HepG2 (cell line): ENCODE data around the gene EMC1. TPM values are rescaled to one million over a fixed set of nuclear protein-coding genes. Genes with fewer than 3 reads are reported as not detected.

ENCODE experiments used
- AGO2 ChIP-seq: fragments of 200-400 bp; formaldehyde crosslinking; optimal IDR thresholded peaks from 2 replicates; pipeline ENCODE3; 2017; ENCODE audit warnings: mild to moderate bottlenecking, low read depth, low read length, moderate library complexity
- AKAP8 ChIP-seq: sonication (generic); formaldehyde crosslinking; IDR thresholded peaks from 2 replicates; pipeline ENCODE4 v1.5.1; 2020; ENCODE audit warnings: mild to moderate bottlenecking, missing genetic modification reagents
- EED ChIP-seq: sonication (generic); formaldehyde crosslinking; IDR thresholded peaks from 2 replicates; pipeline ENCODE4 v1.5.0; 2020; ENCODE audit warnings: mild to moderate bottlenecking, missing genetic modification reagents
- KDM2A ChIP-seq: sonication (generic); formaldehyde crosslinking; IDR thresholded peaks from 2 replicates; pipeline ENCODE4 v1.4.0; 2020; ENCODE audit warnings: low read depth, missing genetic modification reagents, borderline replicate concordance
- MAZ ChIP-seq, 2 experiments: sonication (generic) in 1 of 2; formaldehyde crosslinking in 1 of 2; IDR thresholded peaks; 2 replicates each; pipeline versions ENCODE4 v1.5.0 to v1.6.1; 2012 to 2020; ENCODE audit warnings: low read depth in 2 of 2, mild to moderate bottlenecking in 2 of 2, borderline replicate concordance in 1 of 2, improper control_type of control experiment in 1 of 2, low read length in 1 of 2, missing genetic modification reagents in 1 of 2, moderate library complexity in 1 of 2
- MTF2 ChIP-seq: sonication (generic); formaldehyde crosslinking; IDR thresholded peaks from 2 replicates; pipeline ENCODE4 v1.5.0; 2020; ENCODE audit warnings: missing genetic modification reagents, borderline replicate concordance
- PHF5A ChIP-seq: IDR thresholded peaks from one replicate; pipeline ENCODE4 v1.6.1; 2018; ENCODE audit warnings: low read depth, missing genetic modification reagents; ENCODE audit not compliant: unreplicated experiment
- POLR2AphosphoS5 ChIP-seq: IDR thresholded peaks from 2 replicates; pipeline ENCODE4 v1.6.1; 2012; ENCODE audit warnings: low read depth, low read length
- RFXAP ChIP-seq: sonication (generic); formaldehyde crosslinking; IDR thresholded peaks from 2 replicates; pipeline ENCODE4 v1.4.0; 2020; ENCODE audit warnings: missing genetic modification reagents, borderline replicate concordance
- TGIF2 ChIP-seq: IDR thresholded peaks from 2 replicates; pipeline ENCODE4 v1.6.1; 2016; ENCODE audit warnings: control low read depth, missing compliant biosample characterization
- U2AF1 ChIP-seq: fragments of 200-400 bp; formaldehyde crosslinking; optimal IDR thresholded peaks from 2 replicates; pipeline ENCODE3; 2017; ENCODE audit warnings: mild to moderate bottlenecking, low read depth, low read length
- ZBTB20 ChIP-seq: sonication (generic); formaldehyde crosslinking; IDR thresholded peaks from 2 replicates; pipeline ENCODE4 v1.8.1; 2023; ENCODE audit warnings: missing genetic modification reagents, low read depth, mild to moderate bottlenecking, borderline replicate concordance
- ZNF451 ChIP-seq: sonication (generic); formaldehyde crosslinking; IDR thresholded peaks from 2 replicates; pipeline ENCODE4 v1.5.0; 2020; ENCODE audit warnings: mild to moderate bottlenecking, missing genetic modification reagents
- ZNF550 ChIP-seq: sonication (generic); formaldehyde crosslinking; IDR thresholded peaks from 2 replicates; pipeline ENCODE4 v1.4.0; 2020; ENCODE audit warnings: mild to moderate bottlenecking, missing genetic modification reagents, borderline replicate concordance
- ZNF567 ChIP-seq: sonication (generic); formaldehyde crosslinking; IDR thresholded peaks from 2 replicates; pipeline ENCODE4 v1.8.1; 2023; ENCODE audit warnings: mild to moderate bottlenecking, missing genetic modification reagents, borderline replicate concordance
- ZNF670 ChIP-seq: sonication (generic); formaldehyde crosslinking; IDR thresholded peaks from 2 replicates; pipeline ENCODE4 v1.8.0; 2022; ENCODE audit warnings: mild to moderate bottlenecking, missing genetic modification reagents, borderline replicate concordance
- ZNF746 ChIP-seq: sonication (generic); formaldehyde crosslinking; IDR thresholded peaks from 2 replicates; pipeline ENCODE4 v1.8.0; 2022; ENCODE audit warnings: mild to moderate bottlenecking, missing genetic modification reagents
- ZNF776 ChIP-seq: sonication (generic); formaldehyde crosslinking; IDR thresholded peaks from 2 replicates; pipeline ENCODE4 v1.4.0; 2020; ENCODE audit warnings: mild to moderate bottlenecking, missing genetic modification reagents
- ZSCAN21 ChIP-seq: sonication (generic); formaldehyde crosslinking; IDR thresholded peaks from 2 replicates; pipeline ENCODE4 v1.8.0; 2022; ENCODE audit warnings: mild to moderate bottlenecking, missing genetic modification reagents, moderate library complexity, borderline replicate concordance
- polyA plus RNA-seq, 8 experiments: library from polyadenylated mRNA; depleted of rRNA in 3 of 8; stranded (reverse) in 7 of 8; unstranded in 1 of 8; fragments of >200 nt; fragmentation: Illumina TruSeq in 4 of 8; extraction: Trizol in 4 of 8; gene quantifications; 2 replicates each; pipeline versions ENCODE4 v1.2.1 to v1.2.3, GENCODE V29; 2011 to 2016; ENCODE audit warnings: low read depth in 4 of 8, missing spikeins in 1 of 8, mixed read lengths in 1 of 8; ENCODE audit not compliant: insufficient read depth in 1 of 8
- total RNA-seq, 5 experiments: library from RNA; depleted of rRNA; stranded (reverse); fragments of >200 nt; fragmentation: Illumina TruSeq; extraction: Trizol; gene quantifications; 2 replicates each; pipeline ENCODE4 v1.2.3, GENCODE V29; 2016; ENCODE audit warnings: low read depth in 1 of 5
- TF ChIP-seq, protein P1 (sequence below): sonication (generic); formaldehyde crosslinking; IDR thresholded peaks from 2 replicates; pipeline ENCODE4 v1.4.0; 2020; ENCODE audit warnings: low read depth, missing genetic modification reagents
- TF ChIP-seq, protein P2 (sequence below): sonication (generic); formaldehyde crosslinking; IDR thresholded peaks from 2 replicates; pipeline ENCODE4 v1.4.0; 2020; ENCODE audit warnings: mild to moderate bottlenecking, missing genetic modification reagents
- TF ChIP-seq, protein P3 (sequence below): sonication (generic); formaldehyde crosslinking; conservative IDR thresholded peaks from 2 replicates; pipeline ENCODE4 v1.8.0; 2022; ENCODE audit warnings: mild to moderate bottlenecking, moderate library complexity, missing genetic modification reagents
- TF ChIP-seq, protein P4 (sequence below): sonication (generic); formaldehyde crosslinking; IDR thresholded peaks from 2 replicates; pipeline ENCODE4 v1.8.0; 2022; ENCODE audit warnings: missing genetic modification reagents, mild to moderate bottlenecking, inconsistent platforms, borderline replicate concordance

The EMC1 gene
- total and polyA plus RNA-seq, 2 of the 13 experiments (the other 11 are each of a cell fraction or from before 2014, with no cell fraction given) = 38.0 to 61.3 TPM

DNA sequence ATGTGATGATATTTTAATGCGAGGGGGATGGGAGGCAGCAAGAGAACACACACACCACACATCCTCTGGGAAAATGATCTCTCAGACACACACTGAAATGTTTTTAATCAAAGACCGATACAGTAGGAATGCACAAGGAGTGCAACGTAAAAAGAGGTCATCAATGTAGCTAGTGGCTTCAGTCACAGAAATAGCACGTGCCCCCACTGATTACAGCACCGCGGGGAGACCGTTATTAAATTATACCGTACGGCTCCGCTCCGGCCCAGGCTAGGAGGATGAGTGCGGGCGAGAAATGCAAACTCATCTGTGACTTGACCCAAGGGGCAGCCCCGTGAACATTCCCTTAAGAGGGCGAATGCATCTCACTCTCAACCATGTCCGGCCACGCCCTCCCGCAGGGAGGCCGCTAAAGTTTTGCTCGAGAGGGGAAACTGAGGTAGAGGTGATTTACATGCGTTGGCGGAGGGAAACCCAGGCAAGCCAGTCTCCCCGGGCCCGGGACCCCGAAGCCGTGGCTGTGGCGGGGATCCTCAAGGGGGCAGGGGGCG lies 41.8 kb downstream of the EMC1 start (continued):
- TF ChIP-seq, protein P1, sequence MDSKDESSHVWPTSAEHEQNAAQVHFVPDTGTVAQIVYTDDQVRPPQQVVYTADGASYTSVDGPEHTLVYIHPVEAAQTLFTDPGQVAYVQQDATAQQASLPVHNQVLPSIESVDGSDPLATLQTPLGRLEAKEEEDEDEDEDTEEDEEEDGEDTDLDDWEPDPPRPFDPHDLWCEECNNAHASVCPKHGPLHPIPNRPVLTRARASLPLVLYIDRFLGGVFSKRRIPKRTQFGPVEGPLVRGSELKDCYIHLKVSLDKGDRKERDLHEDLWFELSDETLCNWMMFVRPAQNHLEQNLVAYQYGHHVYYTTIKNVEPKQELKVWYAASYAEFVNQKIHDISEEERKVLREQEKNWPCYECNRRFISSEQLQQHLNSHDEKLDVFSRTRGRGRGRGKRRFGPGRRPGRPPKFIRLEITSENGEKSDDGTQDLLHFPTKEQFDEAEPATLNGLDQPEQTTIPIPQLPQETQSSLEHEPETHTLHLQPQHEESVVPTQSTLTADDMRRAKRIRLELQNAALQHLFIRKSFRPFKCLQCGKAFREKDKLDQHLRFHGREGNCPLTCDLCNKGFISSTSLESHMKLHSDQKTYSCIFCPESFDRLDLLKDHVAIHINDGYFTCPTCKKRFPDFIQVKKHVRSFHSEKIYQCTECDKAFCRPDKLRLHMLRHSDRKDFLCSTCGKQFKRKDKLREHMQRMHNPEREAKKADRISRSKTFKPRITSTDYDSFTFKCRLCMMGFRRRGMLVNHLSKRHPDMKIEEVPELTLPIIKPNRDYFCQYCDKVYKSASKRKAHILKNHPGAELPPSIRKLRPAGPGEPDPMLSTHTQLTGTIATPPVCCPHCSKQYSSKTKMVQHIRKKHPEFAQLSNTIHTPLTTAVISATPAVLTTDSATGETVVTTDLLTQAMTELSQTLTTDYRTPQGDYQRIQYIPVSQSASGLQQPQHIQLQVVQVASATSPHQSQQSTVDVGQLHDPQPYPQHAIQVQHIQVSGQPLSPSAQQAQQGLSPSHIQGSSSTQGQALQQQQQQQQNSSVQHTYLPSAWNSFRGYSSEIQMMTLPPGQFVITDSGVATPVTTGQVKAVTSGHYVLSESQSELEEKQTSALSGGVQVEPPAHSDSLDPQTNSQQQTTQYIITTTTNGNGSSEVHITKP (CRISPR knock-in tag) = peak; percentile 86; the same call in 1 of the 2 replicates
- TF ChIP-seq AGO2 = no peak
- peak; percentile 14; the same call in 1 of the 2 replicates for TF ChIP-seq ZNF670
- no peak for TF ChIP-seq ZSCAN21
- TF ChIP-seq ZBTB20 (CRISPR knock-in tag) = no peak; the same call in 1 of the 2 replicates
- TF ChIP-seq U2AF1 = no peak
- TF ChIP-seq EED (CRISPR knock-in tag) = no peak
- no peak for TF ChIP-seq ZNF451
- TF ChIP-seq ZNF776 (CRISPR knock-in tag) = no peak
- TF ChIP-seq TGIF2 (CRISPR knock-in tag) = peak; percentile 46; the same call in 1 of the 2 replicates
- TF ChIP-seq RFXAP (CRISPR knock-in tag) = no peak
- TF ChIP-seq ZNF567 (CRISPR knock-in tag) = 0 out of 2 replicates have a peak, but pooled peaks have one; percentile 1
- TF ChIP-seq, protein P2, sequence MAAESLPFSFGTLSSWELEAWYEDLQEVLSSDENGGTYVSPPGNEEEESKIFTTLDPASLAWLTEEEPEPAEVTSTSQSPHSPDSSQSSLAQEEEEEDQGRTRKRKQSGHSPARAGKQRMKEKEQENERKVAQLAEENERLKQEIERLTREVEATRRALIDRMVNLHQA = no peak
- TF ChIP-seq POLR2AphosphoS5 = no peak
- TF ChIP-seq AKAP8 (CRISPR knock-in tag) = peak; percentile 5; the same call in 1 of the 2 replicates
- TF ChIP-seq, protein P3, sequence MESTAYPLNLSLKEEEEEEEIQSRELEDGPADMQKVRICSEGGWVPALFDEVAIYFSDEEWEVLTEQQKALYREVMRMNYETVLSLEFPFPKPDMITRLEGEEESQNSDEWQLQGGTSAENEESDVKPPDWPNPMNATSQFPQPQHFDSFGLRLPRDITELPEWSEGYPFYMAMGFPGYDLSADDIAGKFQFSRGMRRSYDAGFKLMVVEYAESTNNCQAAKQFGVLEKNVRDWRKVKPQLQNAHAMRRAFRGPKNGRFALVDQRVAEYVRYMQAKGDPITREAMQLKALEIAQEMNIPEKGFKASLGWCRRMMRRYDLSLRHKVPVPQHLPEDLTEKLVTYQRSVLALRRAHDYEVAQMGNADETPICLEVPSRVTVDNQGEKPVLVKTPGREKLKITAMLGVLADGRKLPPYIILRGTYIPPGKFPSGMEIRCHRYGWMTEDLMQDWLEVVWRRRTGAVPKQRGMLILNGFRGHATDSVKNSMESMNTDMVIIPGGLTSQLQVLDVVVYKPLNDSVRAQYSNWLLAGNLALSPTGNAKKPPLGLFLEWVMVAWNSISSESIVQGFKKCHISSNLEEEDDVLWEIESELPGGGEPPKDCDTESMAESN (CRISPR knock-in tag) = no peak
- no peak for TF ChIP-seq PHF5A
- TF ChIP-seq, protein P4, sequence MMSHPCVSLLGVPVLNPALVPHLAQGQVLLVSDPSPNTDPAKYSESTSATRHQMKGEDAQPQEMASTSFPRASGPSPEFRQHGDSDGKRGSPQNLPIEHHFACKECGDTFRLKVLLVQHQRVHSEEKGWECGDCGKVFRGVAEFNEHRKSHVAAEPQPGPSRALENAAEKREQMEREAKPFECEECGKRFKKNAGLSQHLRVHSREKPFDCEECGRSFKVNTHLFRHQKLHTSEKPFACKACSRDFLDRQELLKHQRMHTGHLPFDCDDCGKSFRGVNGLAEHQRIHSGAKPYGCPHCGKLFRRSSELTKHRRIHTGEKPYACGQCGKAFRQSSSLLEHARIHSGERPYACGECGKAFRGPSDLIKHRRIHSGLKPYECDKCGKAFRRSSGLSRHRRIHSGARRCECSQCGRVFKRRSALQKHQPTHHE (CRISPR knock-in tag) = no peak
- no peak for TF ChIP-seq KDM2A
- TF ChIP-seq ZNF746 (CRISPR knock-in tag) = no peak
- TF ChIP-seq ZNF550 (CRISPR knock-in tag) = no peak
- no peak for TF ChIP-seq MTF2 (CRISPR knock-in tag)
- no peak for TF ChIP-seq MAZ (IDR thresholded peaks at IDR 0.05; ENCODE audit: borderline replicate concordance, low read depth, low read length)
- no peak for TF ChIP-seq MAZ (CRISPR knock-in tag; IDR thresholded peaks at IDR 0.05; ENCODE audit: low read depth)
